Right kidney (tissue), 9 donors: ENCODE data around the gene UCK1.

Experiments
- DNase-seq: peaks from one replicate; pipeline ENCODE4 v3.0.0-alpha.2; 2016
- long read RNA-seq, 8 donors: transcript quantifications; one replicate each; lab custom pipeline, GENCODE V29; 2026

UCK1 gene
- long read RNA-seq, donor 1, transcript UCK1-204 (7 exons, 2,167 nt) = major isoform, 19 of 21 reads
- long read RNA-seq, donor 1, partial matches to known transcripts = 0 of 21 reads
- long read RNA-seq, donor 1, other reads (novel, unspliced or antisense) = 0 of 21 reads
- long read RNA-seq, donor 2, transcript UCK1-204 (7 exons, 2,167 nt) = major isoform, 11 of 11 reads
- long read RNA-seq, donor 2, partial matches to known transcripts = 0 of 11 reads
- long read RNA-seq, donor 2, other reads (novel, unspliced or antisense) = 0 of 11 reads
- long read RNA-seq, donor 3, transcript UCK1-204 (7 exons, 2,167 nt) = major isoform, 10 of 12 reads
- long read RNA-seq, donor 3, partial matches to known transcripts = 0 of 12 reads
- long read RNA-seq, donor 3, other reads (novel, unspliced or antisense) = 0 of 12 reads
- long read RNA-seq, donor 4, transcript UCK1-204 (7 exons, 2,167 nt) = major isoform, 10 of 12 reads
- long read RNA-seq, donor 4, partial matches to known transcripts = 0 of 12 reads
- long read RNA-seq, donor 4, other reads (novel, unspliced or antisense) = 0 of 12 reads
- long read RNA-seq, donor 5, transcript UCK1-204 (7 exons, 2,167 nt) = major isoform, 15 of 18 reads
- long read RNA-seq, donor 5, partial matches to known transcripts = 0 of 18 reads
- long read RNA-seq, donor 5, other reads (novel, unspliced or antisense) = 0 of 18 reads
- long read RNA-seq, donor 6, transcript UCK1-204 (7 exons, 2,167 nt) = major isoform, 12 of 13 reads
- long read RNA-seq, donor 6, partial matches to known transcripts = 0 of 13 reads
- long read RNA-seq, donor 6, other reads (novel, unspliced or antisense) = 0 of 13 reads
- long read RNA-seq, donor 7, transcript UCK1-204 (7 exons, 2,167 nt) = major isoform, 18 of 20 reads
- long read RNA-seq, donor 7, partial matches to known transcripts = 0 of 20 reads
- long read RNA-seq, donor 7, other reads (novel, unspliced or antisense) = 0 of 20 reads
- long read RNA-seq, donor 8, transcript UCK1-204 (7 exons, 2,167 nt) = major isoform, 6 of 7 reads
- long read RNA-seq, donor 8, partial matches to known transcripts = 0 of 7 reads
- long read RNA-seq, donor 8, other reads (novel, unspliced or antisense) = 0 of 7 reads

GRCh38 chr9:131530920-131531832, at the start of gene UCK1:
TSS of gene UCK1 (minus strand) at chr9:131531263. CDS start at chr9:131531174, 89 bp downstream.
- peak; percentile 90 for DNase-seq

GRCh38 chr9:131580358-131580757, 49.3 kb upstream of the UCK1 start:
- no peak for DNase-seq

GRCh38 chr9:131579789-131580211, 48.7 kb upstream of the UCK1 start:
- no peak for DNase-seq

- DNase-seq = peak; percentile 39
Measured at GRCh38 chr9:131578731-131579504, 47.9 kb upstream of the UCK1 start.

- DNase-seq = peak; percentile 39
Measured at GRCh38 chr9:131578021-131578420, 47.0 kb upstream of the UCK1 start.

GRCh38 chr9:131577005-131578000, 46.2 kb upstream of the UCK1 start:
- peak; percentile 45 for DNase-seq

- DNase-seq = no peak
Measured at GRCh38 chr9:131575946-131576853, 45.1 kb upstream of the UCK1 start.

- no peak for DNase-seq
Measured at GRCh38 chr9:131574730-131575640, 43.9 kb upstream of the UCK1 start.

GRCh38 chr9:131567910-131568309, 36.8 kb upstream of the UCK1 start:
- no peak for DNase-seq

GRCh38 chr9:131566158-131566557, 35.1 kb upstream of the UCK1 start:
- no peak for DNase-seq

GRCh38 chr9:131565369-131565768, 34.3 kb upstream of the UCK1 start:
- DNase-seq = no peak

GRCh38 chr9:131562032-131562959, 31.2 kb upstream of the UCK1 start:
- DNase-seq = no peak

- no peak for DNase-seq
Measured at GRCh38 chr9:131559421-131560000, 28.4 kb upstream of the UCK1 start.

- DNase-seq = no peak
Measured at GRCh38 chr9:131557855-131558548, 26.9 kb upstream of the UCK1 start.
